GM10248 (cell line): ENCODE measurements around the gene CASP9.
"Not testable (repeated sequence)": the region's sequence is repeated elsewhere in the genome, so short reads cannot be mapped to it uniquely, and the experiment has no call there.

ENCODE experiments used
- CTCF ChIA-PET: fragments of 300-600 bp; sonication (Branson Sonifier 250); formaldehyde crosslinking; extraction: SDS; loops from one replicate; lab custom pipeline; 2021; ENCODE audit warnings: antibody characterized with exemption; lab: Yijun Ruan, JAX
- POLR2A ChIA-PET: fragments of 350-650 bp; sonication (Branson Sonifier 250); formaldehyde crosslinking; extraction: SDS; loops from one replicate; lab custom pipeline; 2020; ENCODE audit warnings: antibody characterized with exemption; lab: Yijun Ruan, JAX
- DNase-seq: peaks from one replicate; pipeline ENCODE4 v3.0.0; 2012; ENCODE audit errors: extremely low spot score
- TF ChIP-seq, protein P1 (sequence below): IDR thresholded peaks from 2 replicates; pipeline ENCODE4 v1.5.1; 2012; ENCODE audit warnings: mild to moderate bottlenecking, low read depth; ENCODE audit errors: extremely low read depth, missing control alignments, control extremely low read depth

Gene CASP9

DNA sequence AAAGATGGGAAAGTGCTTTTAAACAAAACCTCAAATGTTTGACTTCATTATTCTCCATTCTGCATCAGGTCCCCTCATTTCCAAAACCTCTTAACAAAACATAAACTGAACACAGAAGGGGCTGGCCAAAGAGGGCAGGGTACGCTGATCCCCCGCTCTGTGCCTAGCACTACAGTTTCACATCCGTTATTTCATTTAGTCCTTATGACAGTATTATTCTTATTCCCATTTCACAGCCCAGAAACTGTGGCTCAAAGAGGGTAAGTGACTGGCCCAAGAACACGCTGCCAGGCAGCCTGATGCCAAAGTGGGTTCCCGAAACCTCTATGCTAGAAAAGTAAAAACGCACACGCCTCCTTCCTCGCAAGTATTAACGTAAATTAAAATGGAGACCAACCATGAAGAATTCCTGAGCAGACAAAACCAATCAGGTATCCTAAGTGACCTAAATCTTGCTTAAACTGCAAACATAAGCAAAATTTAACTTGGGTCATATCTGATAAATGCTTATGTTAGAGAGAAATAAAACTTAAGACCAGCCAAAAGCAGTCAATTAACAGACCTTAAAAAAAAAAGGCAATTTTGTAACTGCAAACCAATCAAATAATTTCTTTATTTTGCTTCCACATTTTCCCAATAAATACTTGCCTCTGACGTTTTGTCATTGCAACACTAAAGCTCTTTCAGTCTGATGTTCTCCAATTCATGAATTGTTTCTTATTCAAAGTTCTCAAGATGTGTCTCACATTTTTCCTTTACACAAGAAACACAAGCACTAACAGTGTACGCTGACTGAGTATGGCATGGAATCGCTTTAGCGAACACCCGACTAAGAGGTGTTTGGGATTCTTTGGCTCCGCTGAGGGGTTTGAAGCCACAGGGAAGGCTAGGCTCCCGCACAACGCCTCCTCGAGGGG is 653 bp downstream of the CASP9 start:
- TF ChIP-seq, protein P1, sequence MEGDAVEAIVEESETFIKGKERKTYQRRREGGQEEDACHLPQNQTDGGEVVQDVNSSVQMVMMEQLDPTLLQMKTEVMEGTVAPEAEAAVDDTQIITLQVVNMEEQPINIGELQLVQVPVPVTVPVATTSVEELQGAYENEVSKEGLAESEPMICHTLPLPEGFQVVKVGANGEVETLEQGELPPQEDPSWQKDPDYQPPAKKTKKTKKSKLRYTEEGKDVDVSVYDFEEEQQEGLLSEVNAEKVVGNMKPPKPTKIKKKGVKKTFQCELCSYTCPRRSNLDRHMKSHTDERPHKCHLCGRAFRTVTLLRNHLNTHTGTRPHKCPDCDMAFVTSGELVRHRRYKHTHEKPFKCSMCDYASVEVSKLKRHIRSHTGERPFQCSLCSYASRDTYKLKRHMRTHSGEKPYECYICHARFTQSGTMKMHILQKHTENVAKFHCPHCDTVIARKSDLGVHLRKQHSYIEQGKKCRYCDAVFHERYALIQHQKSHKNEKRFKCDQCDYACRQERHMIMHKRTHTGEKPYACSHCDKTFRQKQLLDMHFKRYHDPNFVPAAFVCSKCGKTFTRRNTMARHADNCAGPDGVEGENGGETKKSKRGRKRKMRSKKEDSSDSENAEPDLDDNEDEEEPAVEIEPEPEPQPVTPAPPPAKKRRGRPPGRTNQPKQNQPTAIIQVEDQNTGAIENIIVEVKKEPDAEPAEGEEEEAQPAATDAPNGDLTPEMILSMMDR: no peak
- no peak for DNase-seq
- POLR2A ChIA-PET: interaction anchor here (0.6 kb wide), 1 partner anchor 162 kb away, joined by 7 read pairs; no protein-coding TSS in a partner anchor
- CTCF ChIA-PET: no interaction called here

DNA sequence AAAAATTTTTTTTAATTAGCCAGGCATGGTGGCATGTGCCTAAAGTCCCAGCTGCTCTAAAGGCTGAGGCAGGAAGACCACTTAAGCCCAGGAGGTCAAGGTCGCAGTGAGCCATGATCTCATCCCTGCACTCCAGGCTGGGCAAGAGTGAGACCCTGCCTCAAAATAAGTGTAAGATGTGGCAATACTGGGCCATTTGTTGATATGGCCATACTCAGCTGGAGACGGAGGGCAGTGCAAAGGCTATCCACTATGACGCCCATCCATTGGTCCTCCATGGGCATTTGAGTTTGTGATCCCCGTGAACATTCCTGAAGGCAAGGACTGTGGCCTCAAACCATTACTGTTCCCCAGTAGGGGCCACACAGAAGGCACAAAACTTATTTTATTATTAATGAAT is 1.5 kb downstream of the CASP9 start:
- POLR2A ChIA-PET: no interaction called here
- TF ChIP-seq, protein P1: no peak
- DNase-seq: no peak
- CTCF ChIA-PET: no interaction called here

DNA sequence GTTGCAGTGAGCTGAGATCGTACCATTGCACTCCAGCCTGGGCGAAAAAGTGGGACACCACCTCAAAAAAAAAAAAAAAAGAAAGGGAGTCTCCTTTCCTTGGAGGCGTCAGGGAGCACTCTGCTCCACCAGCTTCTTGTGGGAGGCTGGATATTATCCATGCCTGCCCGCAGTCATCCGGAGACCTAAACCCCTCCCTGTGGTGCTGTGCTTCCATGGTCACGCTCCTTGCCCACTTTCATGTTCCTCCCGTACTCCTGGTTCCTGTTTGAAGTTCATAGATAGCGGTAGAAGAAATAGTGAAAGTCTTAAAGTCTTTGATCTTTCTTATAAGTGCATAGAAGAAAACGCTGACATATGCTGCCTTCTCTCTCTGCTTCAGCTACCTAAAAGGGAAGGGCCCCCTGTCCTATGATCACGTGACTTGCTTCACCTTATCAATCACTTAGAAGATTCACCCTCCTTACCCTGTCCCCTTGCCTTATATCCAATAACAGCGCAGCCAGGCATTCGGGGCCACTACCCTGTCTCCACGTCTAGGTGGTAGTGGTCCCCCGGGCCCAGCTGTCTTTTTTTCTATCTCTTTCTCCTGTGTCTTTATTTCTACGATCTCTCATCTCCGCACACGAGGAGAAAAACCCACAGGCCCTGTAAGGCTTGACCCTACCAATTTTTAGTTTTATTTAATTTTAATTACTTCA is 2.7 kb downstream of the CASP9 start:
- POLR2A ChIA-PET, DNase-seq, CTCF ChIA-PET: not testable (repeated sequence)

DNA sequence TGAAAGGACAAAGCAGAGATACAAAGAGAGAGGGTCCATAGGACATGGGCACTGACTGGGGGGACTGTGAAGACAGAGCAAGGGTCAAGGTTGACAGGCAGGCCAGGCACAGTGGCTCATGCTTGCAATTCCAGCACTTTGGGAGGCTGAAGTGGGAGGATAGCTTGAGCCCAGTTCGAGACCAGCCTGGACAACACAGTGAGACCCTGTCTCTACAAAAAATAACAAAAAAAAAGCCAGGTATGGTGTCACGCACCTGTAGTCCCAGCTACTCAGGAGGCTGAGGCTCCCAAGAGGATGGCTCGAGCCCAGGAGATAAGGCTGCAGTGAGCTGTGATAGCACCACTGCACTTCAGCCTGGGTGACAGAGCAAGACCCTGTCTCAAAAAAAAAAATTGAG is 4.4 kb downstream of the CASP9 start:
- TF ChIP-seq, protein P1: no peak
- no peak for DNase-seq
- ChIA-PET CTCF (no interaction called here), POLR2A (no interaction called here)

DNA sequence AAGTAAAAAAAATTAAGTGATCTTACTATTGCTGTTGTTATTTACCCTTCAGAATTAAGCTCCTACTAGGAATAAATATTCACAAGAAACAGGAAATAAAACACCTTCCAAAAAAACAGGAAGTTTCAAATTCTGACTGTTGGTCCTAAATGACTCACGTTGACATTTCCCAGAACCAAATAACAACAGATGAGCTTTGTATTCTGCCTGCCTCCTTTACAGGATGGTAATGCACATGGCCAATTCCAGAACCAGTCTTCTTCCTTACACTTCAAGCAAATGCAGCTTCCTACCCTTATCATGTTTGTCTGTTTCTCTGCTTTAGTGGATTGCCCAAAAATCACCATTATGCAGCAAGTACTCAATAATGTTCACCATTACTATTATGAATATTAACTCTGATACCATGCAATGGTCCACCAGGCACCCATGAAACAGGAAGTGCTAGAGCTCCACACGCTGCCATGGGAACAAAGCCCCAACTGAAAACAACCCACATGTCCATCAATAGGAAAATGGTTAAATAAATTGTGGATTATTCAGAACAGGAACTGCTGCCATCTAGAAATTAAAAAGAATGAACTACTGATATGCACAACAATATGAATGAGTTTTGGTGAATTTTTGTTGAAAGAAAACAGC is 8.9 kb downstream of the CASP9 start:
- CTCF ChIA-PET: interaction anchor here (1.5 kb wide), 1 partner anchor 10 kb away, joined by 8 read pairs; no protein-coding TSS in a partner anchor
- TF ChIP-seq, protein P1: no peak
- POLR2A ChIA-PET: interaction anchor here (0.6 kb wide), 1 partner anchor 44 kb away, joined by 6 read pairs; no protein-coding TSS in a partner anchor
- DNase-seq: no peak

DNA sequence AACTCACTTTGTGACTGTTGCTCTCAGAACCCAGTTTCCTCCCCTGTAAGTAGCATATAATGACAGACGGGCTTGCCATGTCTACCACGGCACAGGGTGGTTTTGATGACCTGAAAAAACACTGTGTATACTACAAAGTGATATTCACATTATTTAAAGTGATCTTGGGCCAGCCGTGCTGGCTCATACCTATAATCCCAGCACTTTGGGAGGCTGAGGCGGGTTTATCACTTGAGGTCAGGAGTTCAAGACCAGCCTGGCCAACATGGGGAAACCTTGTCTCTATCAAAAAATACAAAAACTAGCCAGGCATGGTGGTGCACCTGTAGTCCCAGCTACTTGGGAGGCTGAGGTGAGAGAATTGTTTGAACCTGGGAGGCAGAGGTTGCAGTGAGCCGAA is 9.5 kb downstream of the CASP9 start:
- CTCF ChIA-PET: interaction anchor here (1.3 to 1.5 kb wide), 2 partner anchors 10 to 13 kb away, joined by 7 to 8 read pairs; no protein-coding TSS in a partner anchor
- POLR2A ChIA-PET, DNase-seq: not testable (repeated sequence)

DNA sequence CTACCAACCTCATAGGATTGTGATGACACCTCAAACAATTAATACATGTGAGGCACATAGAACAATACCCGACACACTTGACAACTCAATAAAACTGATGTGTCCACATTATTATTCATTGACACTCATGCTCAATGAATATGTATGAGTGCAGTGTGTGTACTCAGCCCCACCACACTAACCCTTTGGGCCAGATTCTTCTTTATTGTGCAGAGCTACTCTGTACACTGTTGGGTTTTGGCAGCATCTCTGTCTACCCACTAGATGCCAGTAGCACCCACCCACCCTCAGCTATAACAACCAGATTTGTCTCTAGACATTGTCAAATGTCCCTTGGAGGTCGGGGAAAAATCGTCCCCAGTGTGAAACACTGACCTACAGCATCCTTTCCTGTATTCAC is 10.1 kb downstream of the CASP9 start:
- TF ChIP-seq, protein P1: no peak
- ChIA-PET CTCF (interaction anchor here (1.1 to 1.3 kb wide), 2 partner anchors 12 to 227 kb away, joined by 3 to 7 read pairs; no protein-coding TSS in a partner anchor), POLR2A (no interaction called here)
- DNase-seq: no peak
